ENCODE data around the gene LRRTM4.

- TF ChIP-seq CTCF (conservative IDR thresholded peaks at IDR 0.05 in 1 of 2, IDR thresholded peaks at IDR 0.05 in 1 of 2; ENCODE audit: extremely low read depth in 1 of 2, insufficient read depth in 1 of 2, low read depth in 1 of 2, low read length in 2 of 2) (no peak), EZH2 (IDR thresholded peaks at IDR 0.05; ENCODE audit: borderline replicate concordance, low read length) (no peak)
Measured at GRCh38 chr2:77142141-77142540, 380.0 kb downstream of the LRRTM4 start.
